OCI-LY3 (cell line): ENCODE measurements around the gene PITPNM1.

Experiments
- H2AFZ ChIP-seq: fragments of 200-600, 300-600 bp; shearing (Covaris generic); 2 replicates; pipeline ENCODE4 v1.6.0; 2014; ENCODE audit warnings: antibody characterized with exemption, low read depth, low read length
- H3K27ac ChIP-seq: fragments of 200-600, 300-600 bp; sonication (generic); 2 replicates; pipeline ENCODE4 v1.5.1; 2014; ENCODE audit warnings: mild to moderate bottlenecking, low read length, moderate library complexity, mixed read lengths
- H3K27me3 ChIP-seq: fragments of 200-600, 300-600 bp; sonication (generic); 2 replicates; pipeline ENCODE4 v1.6.1; 2014; ENCODE audit warnings: low read depth, low read length, mixed read lengths
- H3K36me3 ChIP-seq: fragments of 200-600, 300-600 bp; sonication (generic); replicated peaks from 2 replicates; pipeline ENCODE3; 2014; ENCODE audit warnings: low read depth, low read length, mixed read lengths
- H3K4me1 ChIP-seq: fragments of 300-600, 200-600 bp; sonication (generic); 2 replicates; pipeline ENCODE4 v1.6.1; 2014; ENCODE audit warnings: low read length, mixed read lengths
- H3K4me2 ChIP-seq: fragments of 200-600, 300-600 bp; sonication (generic); 2 replicates; pipeline ENCODE4 v1.6.1; 2014; ENCODE audit warnings: low read length, mixed read lengths
- H3K4me3 ChIP-seq: fragments of 300-600, 200-600 bp; sonication (generic); 2 replicates; pipeline ENCODE4 v1.5.1; 2014; ENCODE audit warnings: antibody characterized with exemption, mild to moderate bottlenecking, low read length, moderate library complexity
- H3K79me2 ChIP-seq: fragments of 300-600, 200-600 bp; shearing (Covaris generic); 2 replicates; pipeline ENCODE4 v1.6.1; 2014; ENCODE audit warnings: mild to moderate bottlenecking, low read length, mixed read lengths
- H3K9ac ChIP-seq: fragments of 300-600, 200-600 bp; shearing (Covaris generic); 2 replicates; pipeline ENCODE4 v1.6.0; 2014; ENCODE audit warnings: mild to moderate bottlenecking, low read length, moderate library complexity
- H3K9me3 ChIP-seq: fragments of 200-600, 300-600 bp; shearing (Covaris generic); 2 replicates; pipeline ENCODE4 v1.6.1; 2014; ENCODE audit warnings: low read length, mixed read lengths; ENCODE audit not compliant: insufficient read depth
- H4K20me1 ChIP-seq: fragments of 200-600, 300-600 bp; sonication (generic); 2 replicates; pipeline ENCODE4 v1.6.1; 2016; ENCODE audit warnings: low read length, mixed read lengths; ENCODE audit not compliant: insufficient read depth
- EZH2phosphoT487 ChIP-seq: fragments of 200-600 bp; shearing (Covaris generic); IDR thresholded peaks from 2 replicates; pipeline ENCODE4 v1.6.1; 2018; ENCODE audit warnings: antibody characterized with exemption, mixed run types, low read depth
- TF ChIP-seq, protein P1 (sequence below): fragments of 200-600, 300-600 bp; sonication (generic); IDR thresholded peaks from 2 replicates; pipeline ENCODE4 v1.5.1; 2014; ENCODE audit warnings: antibody characterized with exemption, low read length, low read depth

Gene PITPNM1

DNA sequence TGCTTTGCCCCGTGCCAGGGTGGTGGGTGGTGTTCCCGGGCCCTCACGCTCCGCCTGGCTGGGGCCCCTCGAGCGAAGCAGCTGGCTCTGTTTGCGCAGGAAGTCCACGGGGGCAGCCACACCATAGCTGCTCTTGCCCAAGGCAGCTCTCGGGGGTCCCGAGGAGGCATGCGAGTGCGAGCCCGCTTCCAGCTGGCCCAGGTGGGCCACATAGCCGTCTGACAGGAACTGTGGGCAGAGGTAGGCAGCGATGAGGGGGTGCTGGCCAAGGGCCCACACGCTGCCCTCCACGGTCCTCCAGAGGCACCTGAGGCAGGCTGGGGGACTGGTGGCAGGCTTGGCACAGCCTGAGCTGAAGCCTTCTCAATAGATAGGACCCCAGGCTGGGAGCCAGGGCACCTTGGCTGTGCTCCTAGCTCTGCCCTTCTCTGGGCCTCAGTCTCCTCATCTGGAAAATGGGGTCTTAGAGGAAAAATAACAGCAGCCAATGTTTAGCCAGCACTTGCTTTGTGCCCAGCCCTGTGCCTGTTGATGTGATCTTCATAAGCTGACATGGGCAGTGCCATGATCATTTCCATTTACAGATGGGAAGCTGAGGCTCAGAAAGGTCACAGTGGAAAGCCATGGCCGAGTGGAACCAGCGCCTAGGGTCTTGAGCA is 13.0 kb downstream of the PITPNM1 start:
- Histone ChIP-seq H3K79me2 (peaks cover 5% of the 10 kb centered on the region; the same call in 1 of the 2 replicates), H3K27me3 (no peaks in the 10 kb centered on the region), H4K20me1 (peaks cover 4% of the 10 kb centered on the region; the same call in 1 of the 2 replicates), H3K27ac (no peak overlapping the region), H3K4me1 (peaks cover 9% of the 10 kb centered on the region), H3K9me3 (no peaks in the 10 kb centered on the region), H3K9ac (no peak overlapping the region), H2AFZ (no peak overlapping the region), H3K4me3 (no peak overlapping the region), H3K4me2 (no peak overlapping the region), H3K36me3 (peaks cover 69% of the 10 kb centered on the region)
- TF ChIP-seq EZH2phosphoT487: no peak
- TF ChIP-seq, protein P1, sequence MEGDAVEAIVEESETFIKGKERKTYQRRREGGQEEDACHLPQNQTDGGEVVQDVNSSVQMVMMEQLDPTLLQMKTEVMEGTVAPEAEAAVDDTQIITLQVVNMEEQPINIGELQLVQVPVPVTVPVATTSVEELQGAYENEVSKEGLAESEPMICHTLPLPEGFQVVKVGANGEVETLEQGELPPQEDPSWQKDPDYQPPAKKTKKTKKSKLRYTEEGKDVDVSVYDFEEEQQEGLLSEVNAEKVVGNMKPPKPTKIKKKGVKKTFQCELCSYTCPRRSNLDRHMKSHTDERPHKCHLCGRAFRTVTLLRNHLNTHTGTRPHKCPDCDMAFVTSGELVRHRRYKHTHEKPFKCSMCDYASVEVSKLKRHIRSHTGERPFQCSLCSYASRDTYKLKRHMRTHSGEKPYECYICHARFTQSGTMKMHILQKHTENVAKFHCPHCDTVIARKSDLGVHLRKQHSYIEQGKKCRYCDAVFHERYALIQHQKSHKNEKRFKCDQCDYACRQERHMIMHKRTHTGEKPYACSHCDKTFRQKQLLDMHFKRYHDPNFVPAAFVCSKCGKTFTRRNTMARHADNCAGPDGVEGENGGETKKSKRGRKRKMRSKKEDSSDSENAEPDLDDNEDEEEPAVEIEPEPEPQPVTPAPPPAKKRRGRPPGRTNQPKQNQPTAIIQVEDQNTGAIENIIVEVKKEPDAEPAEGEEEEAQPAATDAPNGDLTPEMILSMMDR: no peak

DNA sequence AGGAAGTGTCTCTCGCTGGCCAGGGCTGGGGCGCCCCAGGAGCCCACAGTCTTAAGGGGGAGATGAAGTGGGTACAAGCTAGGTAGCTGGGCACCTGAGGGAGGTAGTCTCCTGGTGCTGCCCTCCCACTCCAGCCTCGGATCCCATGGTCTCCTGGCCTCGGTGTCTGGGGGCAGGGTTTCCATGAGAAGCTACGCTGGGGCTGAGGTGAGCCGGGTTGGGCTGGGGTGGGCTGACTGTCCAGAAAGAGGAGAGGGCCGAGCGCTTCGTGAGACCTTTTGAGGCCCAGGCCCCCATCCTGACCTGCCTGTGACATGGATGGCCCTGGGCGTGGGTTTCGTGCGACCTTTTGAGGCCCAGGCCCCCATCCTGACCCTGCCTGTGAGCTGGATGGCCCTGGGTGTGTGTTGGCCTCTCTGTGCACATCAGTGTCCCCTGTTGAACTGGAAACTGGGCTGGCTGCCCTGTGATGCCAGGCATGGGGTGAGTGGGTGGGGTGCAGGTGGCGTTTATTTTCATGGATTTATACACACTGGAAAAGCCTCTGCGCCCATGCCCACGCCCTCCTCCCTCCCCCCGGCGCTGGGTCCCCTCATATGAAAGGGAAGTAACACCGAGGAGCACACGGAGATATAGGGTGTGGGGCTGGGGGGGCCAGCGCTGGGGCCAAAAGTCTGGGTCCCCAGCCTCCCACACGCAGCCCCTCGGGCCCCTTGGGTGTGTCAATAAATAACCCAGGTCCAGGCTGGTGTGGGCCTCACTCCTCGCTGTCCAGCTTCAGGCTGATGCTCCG is 13.7 kb downstream of the PITPNM1 start:
- H3K79me2 ChIP-seq: peaks cover 11% of the 10 kb centered on the region
- peaks cover 73% of the 10 kb centered on the region for H3K36me3 ChIP-seq
- H3K4me2 ChIP-seq: no peak overlapping the region
- H3K4me3 ChIP-seq: no peak overlapping the region
- H3K27ac ChIP-seq: no peak overlapping the region
- peaks cover 16% of the 10 kb centered on the region for H3K4me1 ChIP-seq
- peaks cover 9% of the 10 kb centered on the region; the same call in 1 of the 2 replicates for H4K20me1 ChIP-seq
- H3K9me3 ChIP-seq: no peaks in the 10 kb centered on the region
- H3K27me3 ChIP-seq: no peaks in the 10 kb centered on the region
- no peak overlapping the region for H2AFZ ChIP-seq
- no peak overlapping the region for H3K9ac ChIP-seq
- no peak for TF ChIP-seq EZH2phosphoT487
- TF ChIP-seq, protein P1: no peak

DNA sequence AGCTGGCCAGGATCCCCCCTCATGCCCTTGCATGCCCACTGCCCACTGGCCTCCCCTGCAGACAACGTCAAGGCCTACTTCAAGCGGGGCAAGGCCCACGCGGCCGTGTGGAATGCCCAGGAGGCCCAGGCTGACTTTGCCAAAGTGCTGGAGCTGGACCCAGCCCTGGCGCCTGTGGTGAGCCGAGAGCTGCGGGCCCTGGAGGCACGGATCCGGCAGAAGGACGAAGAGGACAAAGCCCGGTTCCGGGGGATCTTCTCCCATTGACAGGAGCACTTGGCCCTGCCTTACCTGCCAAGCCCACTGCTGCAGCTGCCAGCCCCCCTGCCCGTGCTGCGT is 14.5 kb downstream of the PITPNM1 start:
- no peak overlapping the region for H3K4me3 ChIP-seq
- H4K20me1 ChIP-seq: peaks cover 10% of the 10 kb centered on the region; the same call in 1 of the 2 replicates
- H3K4me1 ChIP-seq: peaks cover 24% of the 10 kb centered on the region
- TF ChIP-seq EZH2phosphoT487: no peak
- TF ChIP-seq, protein P1: no peak
- no peaks in the 10 kb centered on the region for H3K27me3 ChIP-seq
- H3K36me3 ChIP-seq: peaks cover 71% of the 10 kb centered on the region
- no peak overlapping the region for H2AFZ ChIP-seq
- H3K4me2 ChIP-seq: no peak overlapping the region
- peaks cover 18% of the 10 kb centered on the region for H3K79me2 ChIP-seq
- no peak overlapping the region for H3K9ac ChIP-seq
- no peaks in the 10 kb centered on the region for H3K9me3 ChIP-seq
- H3K27ac ChIP-seq: no peak overlapping the region
